T-cell (primary cell): ENCODE results near the gene LRGUK. TPM values are rescaled to one million over a fixed set of nuclear protein-coding genes. Genes with fewer than 3 reads are reported as not detected.

Experiments
- total RNA-seq, 35 experiments: library from RNA in 6 of 35; stranded (reverse) in 6 of 35; fragments of 120-200 nt in 1 of 35; gene quantifications; one replicate each; pipeline versions ENCODE4 v1.2.1 to v1.2.4 and lab custom pipeline; 2013 to 2026

Gene LRGUK
- total RNA-seq, 5 donors from 2014 or later (not counting 1 experiment from before 2014, with no cell fraction given), result 0.09 to 0.51 (median 0.22) TPM

Other genes starting within 250 kb of the LRGUK start
- 10 to 100 TPM; 12.6 to 14.0 (median 13.5) TPM for gene SLC35B4, start 189.6 kb downstream of the LRGUK start, total RNA-seq